WTC11 (cell line): ENCODE measurements around the gene FBRSL1. TPM values are rescaled to one million over a fixed set of nuclear protein-coding genes. Genes with fewer than 3 reads are reported as not detected.

ENCODE experiments used
- ATAC-seq: fragments of 200-7000 bp; cut with Tn5 transposase; 2 replicates; pipeline ENCODE4 v1.10.0; 2021; ENCODE audit warnings: mild to moderate bottlenecking, moderate library complexity
- CTCF ChIA-PET: fragments of 300-600 bp; sonication (Branson Sonifier 250); formaldehyde crosslinking; loops from one replicate; lab custom pipeline; 2021; ENCODE audit warnings: antibody characterized with exemption; lab: Charles Lee
- POLR2A ChIA-PET: fragments of 350-600 bp; sonication (Branson Sonifier 250); formaldehyde crosslinking; loops from one replicate; lab custom pipeline; 2021; ENCODE audit warnings: antibody characterized with exemption; lab: Charles Lee
- DNase-seq: peaks from one replicate; pipeline ENCODE4 v3.0.0; 2021; ENCODE audit warnings: low spot score
- H3K27ac Mint-ChIP-seq: 2 replicates; pipeline ENCODE4 v1.8.0; 2021; ENCODE audit warnings: mixed read lengths
- H3K27me3 Mint-ChIP-seq: 2 replicates; pipeline ENCODE4 v1.8.0; 2021; ENCODE audit warnings: low read depth, mild to moderate bottlenecking, moderate library complexity, mixed read lengths
- H3K36me3 Mint-ChIP-seq: 2 replicates; pipeline ENCODE4 v1.8.0; 2021; ENCODE audit warnings: mixed read lengths
- H3K4me1 Mint-ChIP-seq: 2 replicates; pipeline ENCODE4 v1.8.0; 2022; ENCODE audit warnings: mixed read lengths
- H3K4me3 Mint-ChIP-seq: 2 replicates; pipeline ENCODE4 v1.8.0; 2021; ENCODE audit warnings: mild to moderate bottlenecking, moderate library complexity, mixed read lengths
- H3K9me3 Mint-ChIP-seq: 2 replicates; pipeline ENCODE4 v1.8.0; 2021; ENCODE audit warnings: mixed read lengths
- CBFB ChIP-seq: sonication (generic); formaldehyde crosslinking; IDR thresholded peaks from 2 replicates; pipeline ENCODE4 v1.8.1; 2022; ENCODE audit warnings: mild to moderate bottlenecking, low read depth, missing genetic modification reagents
- CREM ChIP-seq: sonication (generic); formaldehyde crosslinking; IDR thresholded peaks from 2 replicates; pipeline ENCODE4 v1.8.1; 2022; ENCODE audit warnings: mild to moderate bottlenecking, missing genetic modification reagents, moderate library complexity
- E2F4 ChIP-seq: sonication (generic); formaldehyde crosslinking; IDR thresholded peaks from 2 replicates; pipeline ENCODE4 v1.8.1; 2022; ENCODE audit warnings: low read depth, mild to moderate bottlenecking, moderate library complexity, missing genetic modification reagents, borderline replicate concordance
- ERG ChIP-seq: fragments of 250-450 bp; sonication (Bioruptor Pico); IDR thresholded peaks from 2 replicates; pipeline ENCODE4 v1.8.0; 2021; ENCODE audit warnings: mild to moderate bottlenecking
- ESRRA ChIP-seq: sonication (generic); formaldehyde crosslinking; IDR thresholded peaks from 2 replicates; pipeline ENCODE4 v1.8.1; 2022; ENCODE audit warnings: mild to moderate bottlenecking, missing genetic modification reagents, borderline replicate concordance
- FOXJ3 ChIP-seq: sonication (generic); formaldehyde crosslinking; IDR thresholded peaks from 2 replicates; pipeline ENCODE4 v1.9.0; 2021; ENCODE audit warnings: missing genetic modification reagents, mild to moderate bottlenecking, borderline replicate concordance
- FOXP1 ChIP-seq: sonication (generic); formaldehyde crosslinking; IDR thresholded peaks from 2 replicates; pipeline ENCODE4 v1.8.0; 2022; ENCODE audit warnings: missing genetic modification reagents, mild to moderate bottlenecking, moderate library complexity, borderline replicate concordance
- GRHL2 ChIP-seq: fragments of 250-450 bp; sonication (Bioruptor Pico); IDR thresholded peaks from 2 replicates; pipeline ENCODE4 v1.8.0; 2022; ENCODE audit warnings: mild to moderate bottlenecking, moderate library complexity; ENCODE audit not compliant: insufficient replicate concordance, severe bottlenecking
- HMGXB4 ChIP-seq: sonication (generic); formaldehyde crosslinking; IDR thresholded peaks from 2 replicates; pipeline ENCODE4 v1.8.1; 2023; ENCODE audit warnings: mild to moderate bottlenecking, moderate library complexity, missing genetic modification reagents
- JAZF1 ChIP-seq: fragments of 250-450 bp; sonication (Bioruptor Pico); IDR thresholded peaks from 2 replicates; pipeline ENCODE4 v1.9.0; 2021; ENCODE audit warnings: moderate library complexity, mild to moderate bottlenecking, inconsistent platforms
- JUN ChIP-seq: sonication (generic); formaldehyde crosslinking; IDR thresholded peaks from 2 replicates; pipeline ENCODE4 v1.8.0; 2023; ENCODE audit warnings: mild to moderate bottlenecking, missing genetic modification reagents
- MAX ChIP-seq: sonication (generic); formaldehyde crosslinking; IDR thresholded peaks from 2 replicates; pipeline ENCODE4 v1.8.0; 2022; ENCODE audit warnings: mild to moderate bottlenecking, missing genetic modification reagents
- MLX ChIP-seq: sonication (generic); formaldehyde crosslinking; IDR thresholded peaks from 2 replicates; pipeline ENCODE4 v1.8.1; 2023; ENCODE audit warnings: mild to moderate bottlenecking, missing genetic modification reagents, moderate library complexity
- NR2C2 ChIP-seq: sonication (generic); formaldehyde crosslinking; IDR thresholded peaks from 2 replicates; pipeline ENCODE4 v1.8.0; 2022; ENCODE audit warnings: mild to moderate bottlenecking, missing genetic modification reagents
- OVOL2 ChIP-seq: fragments of 250-450 bp; sonication (Bioruptor Pico); IDR thresholded peaks from 2 replicates; pipeline ENCODE4 v1.9.0; 2021; ENCODE audit warnings: mild to moderate bottlenecking, borderline replicate concordance
- SP1 ChIP-seq: sonication (generic); formaldehyde crosslinking; conservative IDR thresholded peaks from 2 replicates; pipeline ENCODE4 v1.8.1; 2022; ENCODE audit warnings: missing genetic modification reagents
- TEAD1 ChIP-seq: sonication (generic); formaldehyde crosslinking; IDR thresholded peaks from 2 replicates; pipeline ENCODE4 v1.8.0; 2022; ENCODE audit warnings: mild to moderate bottlenecking, missing genetic modification reagents
- ZNF423 ChIP-seq: fragments of 250-450 bp; sonication (Bioruptor Pico); IDR thresholded peaks from 2 replicates; pipeline ENCODE4 v2.1.2; 2022; ENCODE audit warnings: mild to moderate bottlenecking, moderate library complexity
- ZNF425 ChIP-seq: fragments of 250-450 bp; sonication (Bioruptor Pico); conservative IDR thresholded peaks from 2 replicates; pipeline ENCODE4 v1.9.0; 2021; ENCODE audit warnings: mild to moderate bottlenecking
- ZNF671 ChIP-seq: fragments of 250-450 bp; sonication (Bioruptor Pico); IDR thresholded peaks from 2 replicates; pipeline ENCODE4 v1.8.0; 2021; ENCODE audit warnings: mild to moderate bottlenecking
- total RNA-seq: library from RNA; stranded (reverse); gene quantifications from 3 replicates; pipeline ENCODE4 v1.2.3, GENCODE V29; 2021

FBRSL1 gene
- total RNA-seq, 1 experiment from 2014 or later, result 129 TPM

- Mint-ChIP-seq H3K4me1 (peaks cover 4% of the 10 kb centered on the region), H3K9me3 (peaks cover 11% of the 10 kb centered on the region), H3K36me3 (no peaks in the 10 kb centered on the region), H3K4me3 (no peak overlapping the region), H3K27me3 (peaks cover 44% of the 10 kb centered on the region), H3K27ac (no peak overlapping the region)
- POLR2A ChIA-PET, result no interaction called here
- CTCF ChIA-PET, result no interaction called here
- TF ChIP-seq CBFB (CRISPR knock-in tag) (no peak), FOXP1 (CRISPR knock-in tag) (no peak), ESRRA (CRISPR knock-in tag) (no peak), NR2C2 (CRISPR knock-in tag) (no peak), MAX (CRISPR knock-in tag) (no peak), TEAD1 (CRISPR knock-in tag) (no peak), JAZF1 (CRISPR knock-in tag) (no peak), OVOL2 (CRISPR knock-in tag) (no peak), MLX (CRISPR knock-in tag) (no peak), GRHL2 (CRISPR knock-in tag) (no peak), CREM (CRISPR knock-in tag) (no peak), ZNF425 (CRISPR knock-in tag) (no peak), JUN (CRISPR knock-in tag) (no peak), SP1 (CRISPR knock-in tag) (no peak), FOXJ3 (CRISPR knock-in tag) (no peak), E2F4 (CRISPR knock-in tag) (no peak), ERG (CRISPR knock-in tag) (no peak), ZNF671 (no peak)
- ATAC-seq (no peak), DNase-seq (no peak)
These were observed 25.1 kb upstream of the FBRSL1 start for GRCh38 chr12:132464820-132465219.

GRCh38 chr12:132465269-132466190 is 24.4 kb upstream of the FBRSL1 start:
- no peak overlapping the region for H3K27ac Mint-ChIP-seq
- H3K27me3 Mint-ChIP-seq, result peaks cover 48% of the 10 kb centered on the region

More at GRCh38 chr12:132465269-132466190, 24.4 kb upstream of the FBRSL1 start:
- H3K4me1 Mint-ChIP-seq, result peaks cover 4% of the 10 kb centered on the region
- H3K4me3 Mint-ChIP-seq, result no peak overlapping the region
- 0 out of 2 replicates have a peak, but pooled peaks have one; percentile 33 for TF ChIP-seq ZNF423 (CRISPR knock-in tag)
- no peak for TF ChIP-seq HMGXB4
- CTCF ChIA-PET, result interaction anchor here (0.6 kb wide), 2 partner anchors 36 to 94 kb away, joined by 3 read pairs; no protein-coding TSS in a partner anchor
- no peak for DNase-seq
- H3K9me3 Mint-ChIP-seq, result peaks cover 7% of the 10 kb centered on the region
- H3K36me3 Mint-ChIP-seq, result no peaks in the 10 kb centered on the region
- no peak for ATAC-seq
- POLR2A ChIA-PET, result interaction anchor here (0.6 kb wide), 1 partner anchor 43 kb away, joined by 3 read pairs; no protein-coding TSS in a partner anchor
